ENCODE measurements around the gene CRYGB. TPM values are rescaled to one million over a fixed set of nuclear protein-coding genes. Genes with fewer than 3 reads are reported as not detected.
"Not testable (repeated sequence)": the region's sequence is repeated elsewhere in the genome, so short reads cannot be mapped to it uniquely, and the experiment has no call there.

CRYGB gene
- total RNA-seq, 1 donor from 2014 or later: not detected

DNA sequence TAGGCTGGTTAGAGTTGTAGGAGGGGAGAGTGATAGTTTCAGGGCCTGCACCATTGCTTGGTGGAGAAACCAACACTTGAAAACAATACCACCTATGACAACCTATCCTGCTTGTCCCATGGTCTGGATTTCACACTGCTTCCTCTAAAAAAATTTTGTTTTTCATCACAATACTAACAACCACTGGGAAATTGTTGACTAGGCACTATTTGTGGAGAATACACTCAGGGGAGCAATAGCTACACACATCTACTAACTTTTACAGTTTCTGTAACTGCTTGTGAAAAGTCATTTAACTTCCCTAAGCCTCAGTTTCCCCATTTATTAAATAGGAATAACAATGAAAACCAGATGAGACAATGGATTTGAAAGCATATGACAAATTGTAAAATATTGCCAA lies 4.1 kb upstream of the CRYGB start:
- no peak for DNase-seq (ENCODE audit: low read depth in 2 of 2)

DNA sequence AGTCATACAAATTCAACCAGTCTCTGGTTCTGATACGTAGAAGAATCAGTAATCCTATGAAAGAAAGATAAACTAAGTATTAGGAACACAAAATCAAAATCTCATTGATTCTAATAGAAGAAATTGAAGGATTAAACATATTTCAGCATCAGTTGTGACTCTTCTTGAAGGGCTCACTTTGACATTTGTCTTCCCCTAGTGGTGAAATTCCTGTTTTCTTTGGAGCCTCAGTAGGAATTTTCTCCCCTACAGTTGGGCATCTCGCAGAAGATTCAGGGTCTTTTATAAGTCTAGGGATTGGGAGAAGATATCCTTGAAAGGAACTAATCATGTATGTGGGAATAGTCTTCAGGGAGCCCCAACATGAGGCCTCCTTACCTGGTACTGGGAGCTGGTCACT lies 2.8 kb upstream of the CRYGB start:
- DNase-seq (ENCODE audit: low read depth in 2 of 2): no peak

DNA sequence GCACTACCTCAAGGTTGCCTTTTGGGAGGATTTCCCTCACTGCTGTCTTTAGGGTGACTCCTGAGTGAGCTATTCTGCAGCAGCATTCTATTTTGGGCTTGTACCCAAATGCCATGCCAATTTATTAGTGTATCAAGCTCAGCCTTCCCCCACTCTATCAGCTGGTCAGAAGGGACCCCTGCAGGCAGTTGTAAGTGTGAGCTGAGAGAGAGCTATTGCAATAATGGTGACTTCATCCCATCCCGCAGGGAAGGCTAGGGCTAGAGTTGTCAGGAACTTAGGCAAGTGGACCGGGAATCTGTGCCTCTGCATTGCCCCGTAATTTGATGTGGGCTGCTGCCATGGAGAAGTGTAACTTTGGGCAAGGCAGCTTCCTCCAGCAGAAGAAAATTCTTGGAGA lies 1.8 kb upstream of the CRYGB start:
- no peak for DNase-seq (ENCODE audit: low read depth in 2 of 2)

DNA sequence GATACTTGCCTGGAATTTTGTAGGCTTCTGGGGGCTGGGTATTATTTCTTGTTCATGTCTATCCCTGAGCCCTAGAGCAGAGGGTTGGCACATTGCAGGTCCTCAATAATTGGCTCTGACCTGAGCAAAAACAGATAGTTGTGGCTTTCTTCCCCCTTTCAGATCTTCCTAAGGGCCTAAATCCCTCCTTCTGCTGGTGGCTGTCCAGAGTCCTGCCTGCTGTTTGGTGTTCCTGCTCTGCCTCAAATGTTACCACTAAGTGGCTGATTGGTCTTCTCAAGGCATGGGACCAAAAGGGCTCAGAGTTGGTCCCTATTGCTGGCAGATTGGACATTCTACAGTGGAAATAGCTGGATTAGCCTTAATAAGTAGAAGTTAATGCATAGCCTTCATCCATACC lies 1.1 kb upstream of the CRYGB start:
- no peak for DNase-seq (ENCODE audit: low read depth in 2 of 2)

DNA sequence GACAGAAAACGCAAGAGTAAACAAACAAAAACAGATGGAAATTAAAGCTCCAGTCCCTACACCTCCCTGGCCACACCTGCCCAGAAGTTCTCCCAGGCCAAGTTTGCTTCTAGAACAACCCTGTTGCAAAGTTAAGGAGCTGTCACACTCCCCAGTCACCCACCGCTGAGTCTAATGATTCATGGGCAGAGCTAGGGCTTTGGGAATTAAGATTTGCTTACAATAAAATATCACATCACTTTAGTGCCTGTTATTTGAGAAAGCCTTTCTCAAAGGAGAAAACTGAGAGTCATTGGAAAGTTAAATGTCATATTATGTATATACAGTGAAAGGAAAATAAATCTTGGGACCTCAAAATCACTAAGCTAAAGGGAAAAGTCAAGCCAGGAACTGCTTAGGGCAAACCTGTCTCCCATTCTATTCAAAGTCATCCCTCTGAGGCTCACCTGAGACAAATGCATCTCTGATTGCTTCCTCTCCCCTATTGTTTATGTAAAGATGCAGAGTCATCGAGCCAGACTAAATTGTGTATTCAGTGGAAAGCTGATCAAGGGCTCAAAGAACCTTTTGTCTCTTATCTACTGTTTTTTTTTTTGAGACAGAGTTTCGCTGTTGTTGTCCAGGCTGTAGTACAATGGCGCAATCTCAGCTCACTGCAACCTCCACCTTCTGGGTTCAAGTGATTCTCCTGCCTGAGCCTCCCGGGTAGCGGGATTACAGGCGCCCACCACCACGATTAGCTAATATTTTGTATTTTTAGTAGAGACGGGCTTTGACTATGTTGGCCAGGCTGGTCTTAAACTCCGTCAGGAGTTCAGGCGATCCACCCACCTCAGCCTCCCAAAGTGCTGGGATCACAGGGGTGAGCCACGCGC lies 2.8 kb downstream of the CRYGB start:
- no peak for DNase-seq (ENCODE audit: low read depth in 2 of 2)

DNA sequence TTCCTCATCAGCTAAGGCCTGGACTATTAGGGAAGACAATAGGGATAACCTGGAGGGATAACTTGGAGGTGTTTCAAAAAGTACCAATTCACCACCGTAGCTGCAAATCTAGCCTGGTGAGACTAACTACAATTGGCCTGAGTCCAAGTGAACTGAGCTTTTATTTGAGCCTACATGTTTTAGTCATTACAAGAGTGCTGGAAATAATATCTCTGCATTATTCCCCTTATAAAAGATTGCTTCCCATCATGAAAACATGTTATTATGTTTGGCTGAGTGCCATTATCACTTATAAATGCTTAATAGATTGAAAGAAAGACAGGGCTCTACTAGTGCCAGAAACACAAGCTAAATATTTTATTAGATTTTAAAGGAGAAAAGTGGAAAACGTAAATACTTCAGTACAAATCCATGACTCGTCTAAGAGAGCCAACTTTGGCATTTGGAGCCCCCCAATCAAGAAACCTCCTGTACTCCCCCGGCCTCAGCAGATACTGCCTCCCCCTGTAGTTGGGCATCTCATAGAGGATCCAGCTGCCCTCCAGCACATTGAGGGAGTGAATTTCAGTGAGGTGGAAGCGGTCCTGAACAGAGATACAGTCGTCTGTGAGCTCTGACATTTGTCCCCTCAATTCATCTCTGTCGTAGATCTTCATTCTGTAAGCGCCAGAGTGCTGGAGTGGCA lies 3.6 kb downstream of the CRYGB start:
- peak in 1 of 2 donors; percentile 77 for DNase-seq (ENCODE audit: low read depth in 2 of 2)

DNA sequence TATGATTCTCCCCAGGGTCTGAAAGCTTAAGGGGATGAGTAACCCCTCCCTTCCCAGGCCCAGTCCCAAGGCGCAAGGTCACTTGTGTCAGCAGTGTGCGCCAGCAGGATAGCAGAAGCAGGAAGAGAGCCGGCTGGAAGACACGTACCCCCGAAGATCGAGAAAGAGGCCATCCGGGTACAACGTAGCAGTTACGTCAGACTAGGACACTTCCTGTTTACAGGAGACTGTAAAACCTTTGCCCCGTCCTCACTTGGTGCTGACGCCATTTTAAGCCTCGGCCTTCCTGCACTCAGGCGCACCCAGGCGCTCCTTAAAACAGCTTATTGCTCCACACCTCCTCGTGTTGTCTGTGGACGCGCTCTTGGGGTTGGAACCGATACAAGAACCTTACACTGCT lies 6.5 kb downstream of the CRYGB start:
- no peak for DNase-seq (ENCODE audit: low read depth in 2 of 2)

DNA sequence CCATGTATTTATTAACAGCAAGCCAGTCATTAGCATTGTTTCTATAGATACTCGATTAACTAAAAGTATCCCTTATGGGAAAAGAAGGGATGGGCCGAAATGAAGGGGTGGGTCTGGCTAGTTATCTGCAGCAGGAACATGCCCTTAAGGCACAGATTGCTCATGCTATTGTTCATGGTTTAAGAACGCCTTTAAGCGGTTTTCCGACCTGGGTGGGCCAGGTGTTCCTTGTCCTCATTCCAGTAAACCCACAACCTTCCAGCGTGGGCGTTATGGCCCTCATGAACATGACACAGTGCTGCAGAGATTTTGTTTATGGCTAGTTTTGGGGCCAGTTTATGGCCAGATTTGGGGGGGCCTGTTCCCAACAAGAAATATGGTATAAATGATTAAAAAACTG lies 7.6 kb downstream of the CRYGB start:
- not testable (repeated sequence) for DNase-seq (ENCODE audit: low read depth in 2 of 2)

DNA sequence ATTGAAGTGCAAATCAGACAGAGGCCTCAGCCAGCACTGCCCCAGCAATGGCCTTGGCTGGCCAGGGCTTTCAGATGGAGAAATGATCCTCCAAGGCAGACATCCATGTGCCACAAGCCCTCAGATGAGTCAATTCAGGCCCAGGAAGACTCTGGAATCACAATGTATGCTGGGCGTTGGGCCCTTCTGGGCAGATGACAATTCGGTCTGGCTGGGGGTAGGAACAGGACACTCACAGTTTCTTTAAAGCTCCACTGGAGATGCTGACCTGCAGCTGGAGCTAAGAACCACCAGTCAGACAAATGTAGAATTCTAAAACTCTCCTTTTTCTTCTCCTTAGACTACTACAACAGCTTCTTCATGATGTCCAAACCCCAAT lies 9.3 kb downstream of the CRYGB start:
- DNase-seq (ENCODE audit: low read depth in 2 of 2): no peak

DNA sequence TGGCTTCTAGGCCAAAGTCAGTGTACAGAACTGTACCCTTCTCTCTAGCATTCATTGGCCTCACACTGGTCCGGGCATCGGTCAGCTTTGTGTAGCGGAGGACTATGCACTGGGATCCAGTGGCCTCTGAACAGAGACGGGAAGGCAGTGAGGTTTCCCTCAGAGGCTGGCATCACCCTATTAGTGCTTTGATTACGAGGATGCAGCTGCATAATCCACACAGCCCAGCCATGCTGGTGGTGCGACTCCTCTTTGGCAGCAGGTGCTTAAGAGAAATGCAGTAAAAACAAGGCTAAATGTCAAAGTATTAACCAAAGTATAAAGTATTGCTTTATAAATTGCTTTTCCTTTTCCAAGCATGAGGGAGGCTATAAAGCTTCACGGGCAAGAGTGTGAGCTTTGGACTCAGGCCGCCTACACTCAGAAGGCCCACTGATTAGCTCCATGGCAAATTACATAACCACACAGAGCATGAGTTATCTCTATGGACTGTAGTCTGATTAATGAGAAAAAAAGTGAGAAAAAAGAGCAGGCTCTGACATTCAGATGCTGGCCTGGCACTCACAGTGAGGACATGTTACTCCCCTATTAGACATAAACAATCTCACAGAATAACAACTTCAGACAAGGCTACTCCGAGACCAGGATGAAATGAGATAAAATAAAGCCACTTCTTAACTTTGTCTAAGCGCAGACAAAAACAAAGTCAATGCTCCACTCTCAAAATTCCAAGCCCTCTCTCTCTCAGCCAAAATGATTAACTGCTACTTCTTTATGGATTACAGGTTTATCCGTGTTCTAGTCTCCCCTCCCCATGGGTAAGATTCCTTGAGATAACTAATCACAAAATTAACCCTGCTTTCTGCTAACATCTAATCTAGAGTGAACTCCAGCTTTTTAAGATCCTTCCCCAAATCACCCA lies 9.9 kb downstream of the CRYGB start:
- DNase-seq (ENCODE audit: low read depth in 2 of 2): no peak

DNA sequence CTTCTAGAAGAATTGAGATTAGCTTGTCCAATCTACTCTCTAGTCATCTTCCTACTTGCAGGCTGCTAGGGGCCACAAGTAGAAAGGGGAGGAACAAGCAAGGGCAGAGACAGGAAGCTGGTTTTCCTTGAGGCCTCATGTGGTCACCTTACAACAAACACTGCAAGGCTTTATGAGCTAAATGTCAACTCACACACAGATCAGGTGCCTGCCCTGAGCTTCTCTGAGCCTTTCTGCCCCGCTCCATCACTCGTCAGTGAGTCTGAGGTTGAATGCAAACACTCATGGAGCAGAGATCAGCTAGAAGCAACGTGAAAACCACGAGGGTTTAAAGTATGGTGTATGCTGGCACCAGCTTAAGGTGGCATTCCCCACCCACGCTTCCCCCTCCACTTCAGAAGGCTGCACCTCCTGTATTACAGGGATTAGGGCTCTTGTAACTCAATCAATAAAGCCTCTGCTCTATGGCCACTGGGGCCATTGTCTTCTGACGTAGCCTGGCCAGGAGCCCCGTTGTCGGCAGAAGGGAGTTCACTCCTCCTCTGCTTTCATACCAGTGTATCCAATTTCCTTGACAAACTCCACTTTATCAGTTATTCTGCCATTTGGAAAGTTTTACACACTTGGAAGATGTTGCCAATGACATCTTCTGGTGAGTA lies 10.9 kb downstream of the CRYGB start:
- no peak for DNase-seq (ENCODE audit: low read depth in 2 of 2)

DNA sequence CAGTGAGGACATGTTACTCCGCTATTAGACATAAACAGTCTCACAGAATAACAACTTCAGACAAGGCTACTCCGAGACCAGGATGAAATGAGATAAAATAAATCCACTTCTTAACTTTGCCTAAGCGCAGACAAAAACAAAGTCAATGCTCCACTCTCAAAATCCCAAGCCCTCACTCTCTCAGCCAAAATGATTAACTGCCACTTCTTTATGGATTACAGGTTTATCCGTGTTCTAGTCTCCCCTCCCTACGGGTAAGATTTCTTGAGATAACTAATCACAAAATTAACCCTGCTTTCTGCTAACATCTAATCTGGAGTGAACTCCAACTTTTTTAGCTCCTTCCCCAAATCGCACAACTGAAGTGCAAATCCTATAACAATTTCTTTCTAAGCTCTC lies 15.2 kb downstream of the CRYGB start:
- DNase-seq (ENCODE audit: low read depth in 2 of 2): no peak

DNA sequence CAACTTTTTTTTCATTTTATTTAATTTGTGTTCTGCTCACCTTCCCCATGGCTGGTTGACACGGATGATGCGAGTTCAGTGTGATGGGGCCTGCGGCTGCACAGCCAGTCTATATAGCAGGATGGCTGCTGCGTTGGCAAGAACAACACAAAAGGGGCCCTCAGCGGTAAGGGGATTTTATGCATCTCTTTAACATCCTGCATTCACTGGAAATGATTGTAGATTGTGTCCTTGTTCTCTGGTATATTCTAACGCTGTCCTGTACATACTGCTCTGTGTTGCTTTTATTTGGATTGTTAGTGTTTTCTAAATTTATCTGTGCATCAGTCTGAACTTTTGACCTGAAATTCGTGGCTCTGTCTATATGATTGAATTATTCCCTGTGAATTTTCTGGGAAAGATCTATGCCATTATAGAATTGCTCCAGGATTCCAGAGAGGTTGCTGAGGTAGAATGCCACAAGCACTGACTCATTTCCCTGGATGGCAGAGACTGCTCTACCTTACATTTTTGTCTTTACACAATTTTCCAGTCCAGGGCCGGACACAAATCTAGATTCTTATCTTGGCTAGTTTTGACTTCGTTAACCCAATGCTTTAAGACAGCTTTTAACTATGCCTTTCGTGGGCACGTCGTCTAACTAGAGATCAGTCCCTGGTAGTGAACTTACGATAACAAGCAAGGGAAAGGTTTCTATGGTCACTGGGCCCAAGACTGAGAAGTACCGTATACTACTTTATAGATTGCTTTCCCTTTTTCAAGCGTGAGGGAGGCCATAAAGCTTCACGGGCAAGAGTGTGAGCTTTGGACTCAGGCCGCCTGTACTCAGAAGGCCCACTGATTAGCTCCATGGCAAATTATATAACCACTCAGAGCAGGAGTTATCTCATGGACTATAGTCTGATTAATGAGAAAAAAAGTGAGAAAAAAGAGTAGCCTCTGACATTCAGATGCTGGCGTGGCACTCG lies 15.9 kb downstream of the CRYGB start, which contains the start of gene CRYGC:
Gene CRYGC, minus strand, starts transcription at position 85 of the 968 bp plus-strand sequence. Its CDS starts 36 bp downstream, at position 49.
- peak in 1 of 2 donors; percentile 29 for DNase-seq (ENCODE audit: low read depth in 2 of 2)

DNA sequence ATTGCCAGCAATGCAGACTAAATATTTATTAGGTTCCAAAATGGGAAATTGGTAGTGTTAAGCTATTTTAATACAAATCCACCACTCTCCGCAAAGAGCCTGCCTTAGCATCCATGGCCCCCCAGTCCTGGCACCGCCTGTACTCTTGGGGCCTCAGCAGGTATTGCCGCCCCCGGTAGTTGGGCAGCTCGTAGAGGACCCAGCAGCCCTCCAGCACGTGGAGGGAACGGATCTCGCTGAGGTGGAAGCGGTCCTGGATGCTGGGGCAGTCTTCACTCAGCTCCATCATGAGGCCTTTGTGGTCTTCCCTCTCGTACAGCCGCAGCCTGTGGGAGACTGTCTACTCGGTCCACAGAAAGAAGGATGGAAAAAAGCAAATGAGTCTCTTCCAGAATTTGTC lies 17.8 kb downstream of the CRYGB start:
- DNase-seq (ENCODE audit: low read depth in 2 of 2): no peak

DNA sequence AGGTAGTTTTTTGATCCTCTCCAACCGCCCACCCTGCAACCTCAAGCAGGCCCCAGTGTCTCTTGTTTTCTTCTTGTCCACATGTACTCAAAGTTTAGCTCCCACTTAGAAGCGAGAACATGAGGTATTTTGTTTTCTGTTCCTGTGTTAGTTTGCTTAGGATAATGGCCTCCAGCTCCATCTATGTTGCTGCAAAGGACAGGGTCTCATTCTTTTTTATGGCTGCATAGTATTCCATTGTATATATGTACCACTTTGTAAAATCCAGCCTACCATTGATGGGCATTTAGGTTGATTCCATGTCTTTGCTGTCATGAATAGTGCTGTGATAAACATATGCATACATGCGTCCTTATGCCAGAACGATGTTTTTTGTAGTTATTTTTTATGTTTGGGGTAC lies 18.9 kb downstream of the CRYGB start:
- DNase-seq (ENCODE audit: low read depth in 2 of 2): no peak

DNA sequence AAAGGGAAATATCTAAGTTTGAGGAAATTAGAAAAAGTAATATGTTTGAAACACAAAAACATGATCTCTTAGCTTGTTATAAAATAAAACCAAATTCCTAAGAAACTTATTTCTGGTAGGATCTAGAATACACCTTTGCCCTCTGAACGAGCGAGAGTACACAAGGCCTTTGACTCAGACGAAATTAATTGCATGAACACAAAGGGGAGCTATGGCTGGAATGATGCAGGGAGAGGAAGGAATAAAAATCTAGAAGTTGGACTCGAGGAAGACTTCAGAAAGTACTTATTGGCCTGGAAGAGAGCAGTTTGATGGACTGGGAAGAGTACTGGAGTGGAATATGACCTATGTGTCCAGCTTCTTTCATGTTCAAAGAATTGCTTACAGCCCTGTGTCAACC lies 20.7 kb downstream of the CRYGB start:
- DNase-seq (ENCODE audit: low read depth in 2 of 2): no peak

DNA sequence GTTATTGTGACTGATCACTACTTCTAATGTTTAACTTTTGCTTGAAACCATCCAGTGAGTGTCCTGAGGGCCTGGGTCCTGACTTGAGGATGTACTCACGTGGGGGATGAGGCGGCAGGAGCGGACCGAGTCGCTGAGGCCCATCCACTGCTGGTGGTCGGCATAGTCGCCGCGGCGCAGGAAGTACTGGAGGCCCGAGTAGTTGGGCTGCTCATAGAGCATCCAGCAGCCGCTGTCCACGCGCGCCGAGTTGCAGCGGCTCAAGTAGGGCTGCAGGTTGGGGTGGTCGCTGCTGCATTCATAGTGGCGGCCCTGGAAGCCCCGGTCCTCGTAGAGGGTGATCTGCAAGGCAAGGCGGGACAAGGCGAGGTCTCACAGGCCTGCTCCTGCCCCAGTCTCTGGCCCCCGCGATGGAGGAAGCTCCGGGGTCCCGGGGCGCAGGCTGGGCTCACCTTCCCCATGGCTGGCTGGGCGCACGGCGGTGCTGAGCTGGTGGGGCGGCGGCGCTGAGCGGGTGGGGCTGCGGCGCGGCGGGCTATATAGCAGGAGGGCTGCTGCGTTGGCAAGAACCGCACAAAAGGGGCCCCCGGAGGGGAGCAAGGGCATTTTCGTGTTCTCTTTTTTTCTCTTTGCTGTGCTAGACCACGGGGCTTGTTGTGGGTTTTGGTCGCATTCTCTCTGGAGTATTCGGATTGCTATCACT lies 21.8 kb downstream of the CRYGB start, which contains the start of gene CRYGD:
Gene CRYGD, minus strand, starts transcription at position 512 of the 703 bp plus-strand sequence. Its CDS starts 51 bp downstream, at position 461.
- not testable (repeated sequence) for DNase-seq (ENCODE audit: low read depth in 2 of 2)

DNA sequence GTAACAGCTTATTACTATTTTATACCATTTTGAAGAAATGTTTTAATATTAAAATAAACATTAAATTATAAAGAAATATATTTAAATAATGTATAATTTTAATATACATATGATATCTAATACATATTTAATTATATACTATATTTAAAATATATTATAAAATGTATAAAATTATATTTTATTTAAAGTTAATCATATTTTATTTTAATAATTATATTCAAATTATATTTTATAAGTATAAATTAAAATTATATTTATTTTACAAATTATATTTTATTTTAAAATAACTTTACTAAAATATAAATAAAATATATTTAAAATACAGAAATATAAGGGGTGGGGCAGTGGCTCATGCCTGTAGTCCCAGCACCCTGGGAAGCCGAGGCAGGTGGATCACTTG lies 23.7 kb downstream of the CRYGB start:
- no peak for DNase-seq (ENCODE audit: low read depth in 2 of 2)

DNA sequence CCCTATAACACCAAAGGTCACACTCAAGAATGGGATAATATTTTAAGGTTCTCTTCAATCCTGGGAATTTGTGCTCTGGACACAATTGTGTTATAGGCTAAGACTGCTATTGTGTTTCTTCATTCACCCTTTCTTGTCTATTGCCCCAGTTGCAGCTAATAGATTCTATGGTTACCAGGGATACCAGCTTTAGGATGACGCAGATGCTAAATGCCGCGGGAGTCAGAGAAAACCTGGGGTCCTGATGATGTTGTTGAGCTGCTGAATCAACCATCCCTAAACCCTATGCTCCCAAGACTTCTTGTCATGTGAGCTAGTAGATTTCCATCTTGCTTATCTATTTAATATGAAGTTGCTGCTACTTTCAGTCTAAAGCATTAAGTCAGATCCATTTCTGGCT lies 27.0 kb downstream of the CRYGB start:
- DNase-seq (ENCODE audit: low read depth in 2 of 2): no peak
